H9 (cell line): Measurements from ENCODE around the gene BRI3BP. TPM values are rescaled to one million over a fixed set of nuclear protein-coding genes. Genes with fewer than 3 reads are reported as not detected.

Source experiments
- DNase-seq: peaks from one replicate; pipeline ENCODE4 v3.0.0-alpha.2; 2017
- H2AFZ ChIP-seq: one replicate; pipeline ENCODE4 v1.6.1; 2013; ENCODE audit warnings: mild to moderate bottlenecking, low read length, control low read depth, moderate library complexity
- H2AK5ac ChIP-seq: 2 replicates; pipeline ENCODE4 v1.6.1; 2013; ENCODE audit warnings: low read length, control low read depth, mixed read lengths; ENCODE audit not compliant: insufficient read length
- H2BK120ac ChIP-seq: one replicate; pipeline ENCODE4 v1.6.1; 2013; ENCODE audit warnings: low read depth, mild to moderate bottlenecking, low read length, control low read depth, inconsistent platforms; ENCODE audit not compliant: poor library complexity, severe bottlenecking
- H2BK12ac ChIP-seq: 2 replicates; pipeline ENCODE4 v1.6.1; 2013; ENCODE audit warnings: low read length, control low read depth, mixed read lengths, low read depth; ENCODE audit not compliant: insufficient read length
- H2BK15ac ChIP-seq: 2 replicates; pipeline ENCODE4 v1.6.1; 2013; ENCODE audit warnings: low read depth, low read length, control low read depth
- H2BK20ac ChIP-seq: one replicate; pipeline ENCODE4 v1.6.1; 2013; ENCODE audit warnings: low read depth, mild to moderate bottlenecking, low read length, control low read depth, inconsistent platforms; ENCODE audit not compliant: poor library complexity, severe bottlenecking
- H2BK5ac ChIP-seq: 2 replicates; pipeline ENCODE4 v1.6.1; 2013; ENCODE audit warnings: low read length, control low read depth, mixed read lengths; ENCODE audit not compliant: insufficient read length
- H3K14ac ChIP-seq: 2 replicates; pipeline ENCODE4 v1.6.1; 2013; ENCODE audit warnings: low read length, control low read depth; ENCODE audit not compliant: insufficient read depth
- H3K18ac ChIP-seq: 2 replicates; pipeline ENCODE4 v1.6.1; 2013; ENCODE audit warnings: low read depth, mild to moderate bottlenecking, mixed read lengths, low read length, control low read depth; ENCODE audit not compliant: insufficient read length
- H3K23ac ChIP-seq: 2 replicates; pipeline ENCODE4 v1.6.1; 2013; ENCODE audit warnings: low read length, control low read depth, mixed read lengths, low read depth; ENCODE audit not compliant: insufficient read length
- H3K23me2 ChIP-seq: 2 replicates; pipeline ENCODE4 v1.6.1; 2013; ENCODE audit warnings: low read depth, mild to moderate bottlenecking, mixed read lengths, low read length, control low read depth; ENCODE audit not compliant: insufficient read length, poor library complexity, severe bottlenecking
- H3K27ac ChIP-seq: 2 replicates; pipeline ENCODE4 v1.5.1; 2013; ENCODE audit warnings: low read length, control low read depth, mixed read lengths, low read depth; ENCODE audit not compliant: insufficient read length
- H3K27me3 ChIP-seq: 2 replicates; pipeline ENCODE4 v1.6.1; 2013; ENCODE audit warnings: low read length, control low read depth, inconsistent platforms; ENCODE audit not compliant: insufficient read depth
- H3K4ac ChIP-seq: 2 replicates; pipeline ENCODE4 v1.6.1; 2013; ENCODE audit warnings: low read depth, mild to moderate bottlenecking, control low read depth, inconsistent platforms, low read length, moderate library complexity
- H3K4me1 ChIP-seq: 2 replicates; pipeline ENCODE4 v1.6.1; 2013; ENCODE audit warnings: low read length, control low read depth, inconsistent platforms; ENCODE audit not compliant: insufficient read depth
- H3K4me2 ChIP-seq: 2 replicates; pipeline ENCODE4 v1.6.1; 2013; ENCODE audit warnings: low read length, control low read depth, mixed read lengths; ENCODE audit not compliant: insufficient read length, insufficient read depth
- H3K56ac ChIP-seq: 2 replicates; pipeline ENCODE4 v1.6.1; 2013; ENCODE audit warnings: low read depth, mild to moderate bottlenecking, mixed read lengths, low read length, control low read depth; ENCODE audit not compliant: insufficient read length
- H3K79me1 ChIP-seq: 2 replicates; pipeline ENCODE4 v1.6.1; 2013; ENCODE audit warnings: low read depth, mild to moderate bottlenecking, moderate library complexity, low read length, control low read depth, inconsistent platforms; ENCODE audit not compliant: insufficient read depth, poor library complexity, severe bottlenecking
- H3K79me2 ChIP-seq: 2 replicates; pipeline ENCODE4 v1.6.1; 2013; ENCODE audit warnings: low read length, control low read depth, inconsistent platforms; ENCODE audit not compliant: insufficient read depth
- H3K9ac ChIP-seq: 2 replicates; pipeline ENCODE4 v1.6.1; 2013; ENCODE audit warnings: low read length, control low read depth, mixed read lengths; ENCODE audit not compliant: insufficient read length; ENCODE audit errors: extremely low read depth
- H3K9me3 ChIP-seq: one replicate; pipeline ENCODE4 v1.6.1; 2013; ENCODE audit warnings: low read depth, low read length, inconsistent platforms; ENCODE audit not compliant: control insufficient read depth
- H3T11ph ChIP-seq: one replicate; pipeline ENCODE4 v1.6.1; 2013; ENCODE audit warnings: mild to moderate bottlenecking, low read length, control low read depth, inconsistent platforms
- H4K20me1 ChIP-seq: one replicate; pipeline ENCODE4 v1.6.1; 2013; ENCODE audit not compliant: control insufficient read depth, insufficient read length, insufficient read depth
- H4K5ac ChIP-seq: 2 replicates; pipeline ENCODE4 v1.6.1; 2013; ENCODE audit warnings: low read depth, mild to moderate bottlenecking, mixed read lengths, low read length, control low read depth; ENCODE audit not compliant: insufficient read length
- H4K8ac ChIP-seq: replicated peaks from 2 replicates; pipeline ENCODE4 v1.6.1; 2013; ENCODE audit warnings: low read length, control low read depth, mixed read lengths, low read depth; ENCODE audit not compliant: insufficient read length
- H4K91ac ChIP-seq: 2 replicates; pipeline ENCODE4 v1.6.1; 2013; ENCODE audit warnings: low read depth, mild to moderate bottlenecking, moderate library complexity, mixed read lengths, low read length, control low read depth; ENCODE audit not compliant: insufficient read length
- H3K27ac Mint-ChIP-seq, 3 experiments: 2 replicates in 2 of 3; 3 replicates in 1 of 3; pipeline ENCODE4 v1.8.0; 2020 to 2021; ENCODE audit warnings: mixed read lengths in 3 of 3, mild to moderate bottlenecking in 1 of 3, moderate library complexity in 1 of 3
- H3K27me3 Mint-ChIP-seq: 2 replicates; pipeline ENCODE4 v1.8.0; 2021; ENCODE audit warnings: low read depth, mild to moderate bottlenecking, moderate library complexity, mixed read lengths
- H3K36me3 Mint-ChIP-seq, 3 experiments: 2 replicates in 2 of 3; 3 replicates in 1 of 3; pipeline ENCODE4 v1.8.0; 2020 to 2021; ENCODE audit warnings: low read depth in 3 of 3, mixed read lengths in 3 of 3; ENCODE audit not compliant: insufficient read depth in 1 of 3
- H3K4me1 Mint-ChIP-seq, 2 experiments: 2 replicates each; pipeline ENCODE4 v1.8.0; 2020; ENCODE audit warnings: mixed read lengths in 2 of 2
- H3K4me3 Mint-ChIP-seq, 2 experiments: 2 replicates in 1 of 2; 3 replicates in 1 of 2; pipeline ENCODE4 v1.8.0; 2020 to 2021; ENCODE audit warnings: mild to moderate bottlenecking in 2 of 2, mixed read lengths in 2 of 2, moderate library complexity in 1 of 2
- H3K9me3 Mint-ChIP-seq, 2 experiments: 2 replicates in 1 of 2; 3 replicates in 1 of 2; pipeline ENCODE4 v1.8.0; 2020; ENCODE audit warnings: mild to moderate bottlenecking in 2 of 2, mixed read lengths in 2 of 2, moderate library complexity in 1 of 2
- WGBS: extraction: QIAGEN DNeasy Blood & Tissue Kit; methylation state at CpG from one replicate; pipeline ENCODE4 v1.1.7; 2013; ENCODE audit warnings: missing lambda C conversion rate, low lambda C conversion rate, mixed read lengths; ENCODE audit not compliant: insufficient read length; ENCODE audit errors: extremely low coverage; 5-methylcytosine and 5-hydroxymethylcytosine counted together
- total RNA-seq: library from RNA; stranded (reverse); gene quantifications from 2 replicates; pipeline ENCODE4 v1.2.1, GENCODE V29; 2021
- TF ChIP-seq, protein P1 (sequence below): fragments of 200-600 bp; sonication (generic); conservative IDR thresholded peaks from 3 replicates; pipeline ENCODE4 v1.8.0; 2021; ENCODE audit warnings: antibody characterized with exemption, mild to moderate bottlenecking

Gene BRI3BP
- total RNA-seq, 1 experiment from 2014 or later, result 10.5 TPM

DNA sequence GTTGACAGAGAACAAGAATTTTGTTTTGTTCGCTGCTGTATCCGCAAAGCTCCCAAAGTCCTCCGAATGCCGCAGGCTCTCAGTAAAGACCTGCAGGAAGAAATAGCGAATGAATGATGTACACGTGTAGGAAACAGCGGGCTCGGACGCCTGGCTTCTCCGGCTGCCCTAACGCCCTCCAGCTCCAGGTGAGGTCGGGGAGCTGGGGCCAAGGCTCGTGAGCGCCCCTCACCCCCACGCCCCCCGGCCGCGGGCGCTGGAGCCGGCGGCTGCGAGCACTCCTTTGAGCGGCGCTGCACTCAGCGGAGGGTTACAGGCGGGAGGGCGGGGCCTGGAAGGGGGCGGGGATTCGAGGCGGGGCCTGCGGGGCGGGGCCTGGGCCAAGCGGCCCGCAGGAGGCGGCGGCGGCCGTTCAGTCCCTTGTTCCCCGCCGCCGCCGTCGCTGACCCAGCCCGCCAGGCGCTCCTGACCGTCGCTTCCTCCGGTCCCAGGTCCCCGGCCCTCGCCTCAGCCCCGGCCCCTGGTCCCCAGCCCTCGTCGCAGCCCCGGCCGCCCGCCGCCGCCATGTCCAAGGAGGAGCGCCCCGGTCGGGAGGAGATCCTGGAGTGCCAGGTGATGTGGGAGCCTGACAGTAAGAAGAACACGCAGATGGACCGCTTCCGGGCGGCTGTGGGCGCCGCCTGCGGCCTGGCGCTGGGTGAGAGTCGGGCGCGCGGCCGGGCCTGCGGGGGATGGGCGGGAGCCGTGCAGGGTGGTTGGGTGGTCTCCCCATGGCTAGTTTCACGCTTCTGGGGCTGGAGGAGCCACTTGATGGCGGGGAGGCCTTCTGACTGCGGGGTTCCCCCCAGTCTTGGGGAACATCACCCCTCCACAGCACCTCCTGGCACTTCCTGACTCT is 71.8 kb downstream of the BRI3BP start, which contains the start of gene AACS:
AACS (plus strand) TSS at position 415 of the 898 bp plus-strand sequence; CDS start at position 565, 150 bp downstream.
- Mint-ChIP-seq H3K4me3 (peak within 1 kb of the TSS; percentile 75 to 93), H3K36me3 (peaks cover 13 to 30% (median 17%) of the 10 kb centered on the region in 3 experiments), H3K27me3 (no peaks in the 10 kb centered on the region), H3K4me1 (peaks cover 31 to 50% of the 10 kb centered on the region in 2 experiments), H3K27ac (peak within 1 kb of the TSS in 2 of 3 experiments; percentile 70 to 95; a peak in 5 of 7 replicates), H3K9me3 (peaks cover 22 to 23% of the 10 kb centered on the region in 2 experiments)
- Histone ChIP-seq H3K4ac (no peak within 1 kb of the TSS), H3K56ac (no peak within 1 kb of the TSS), H3K79me2 (peaks cover 12% of the 10 kb centered on the region; the same call in 1 of the 2 replicates), H4K8ac (no peak within 1 kb of the TSS), H3K27me3 (no peaks in the 10 kb centered on the region), H2BK20ac (no peak within 1 kb of the TSS), H3K14ac (peak within 1 kb of the TSS; percentile 73), H2AFZ (no peak within 1 kb of the TSS), H3K23ac (no peak within 1 kb of the TSS), H3K4me2 (peak within 1 kb of the TSS; percentile 93), H2BK5ac (no peak within 1 kb of the TSS), H3K23me2 (peaks cover 14% of the 10 kb centered on the region), H3K9ac (peak within 1 kb of the TSS; percentile 70), H2BK15ac (no peak within 1 kb of the TSS), H3K79me1 (peaks cover 4% of the 10 kb centered on the region), H2BK120ac (no peak within 1 kb of the TSS), H4K20me1 (no peaks in the 10 kb centered on the region), H3K9me3 (no peaks in the 10 kb centered on the region), H2BK12ac (no peak within 1 kb of the TSS), H3T11ph (no peak within 1 kb of the TSS), H3K4me1 (peaks cover 10% of the 10 kb centered on the region; the same call in 1 of the 2 replicates), H3K18ac (no peak within 1 kb of the TSS), H3K27ac (peak within 1 kb of the TSS; percentile 56), H4K5ac (no peak within 1 kb of the TSS), H4K91ac (no peak within 1 kb of the TSS), H2AK5ac (no peak within 1 kb of the TSS)
- DNase-seq, result peak; percentile 93
- TF ChIP-seq, protein P1, sequence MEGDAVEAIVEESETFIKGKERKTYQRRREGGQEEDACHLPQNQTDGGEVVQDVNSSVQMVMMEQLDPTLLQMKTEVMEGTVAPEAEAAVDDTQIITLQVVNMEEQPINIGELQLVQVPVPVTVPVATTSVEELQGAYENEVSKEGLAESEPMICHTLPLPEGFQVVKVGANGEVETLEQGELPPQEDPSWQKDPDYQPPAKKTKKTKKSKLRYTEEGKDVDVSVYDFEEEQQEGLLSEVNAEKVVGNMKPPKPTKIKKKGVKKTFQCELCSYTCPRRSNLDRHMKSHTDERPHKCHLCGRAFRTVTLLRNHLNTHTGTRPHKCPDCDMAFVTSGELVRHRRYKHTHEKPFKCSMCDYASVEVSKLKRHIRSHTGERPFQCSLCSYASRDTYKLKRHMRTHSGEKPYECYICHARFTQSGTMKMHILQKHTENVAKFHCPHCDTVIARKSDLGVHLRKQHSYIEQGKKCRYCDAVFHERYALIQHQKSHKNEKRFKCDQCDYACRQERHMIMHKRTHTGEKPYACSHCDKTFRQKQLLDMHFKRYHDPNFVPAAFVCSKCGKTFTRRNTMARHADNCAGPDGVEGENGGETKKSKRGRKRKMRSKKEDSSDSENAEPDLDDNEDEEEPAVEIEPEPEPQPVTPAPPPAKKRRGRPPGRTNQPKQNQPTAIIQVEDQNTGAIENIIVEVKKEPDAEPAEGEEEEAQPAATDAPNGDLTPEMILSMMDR, result no peak
- no CpG with 5 or more reads among the region's 80 CpGs for WGBS
